Gastrocnemius medialis (tissue), 4 donors: Measurements from ENCODE around the gene MRPL40.

Experiments
- CTCF ChIP-seq, 5 experiments: fragments of 450-650 bp in 3 of 5; fragments of 200-600 bp in 2 of 5; sonication (generic) in 2 of 5; IDR thresholded peaks in 4 of 5; conservative IDR thresholded peaks in 1 of 5; 1 replicate in 4 of 5; 2 replicates in 1 of 5; pipeline ENCODE4 v1.5.1; 2016 to 2019; ENCODE audit warnings: antibody characterized with exemption in 5 of 5, mild to moderate bottlenecking in 3 of 5, moderate library complexity in 3 of 5
- POLR2A ChIP-seq, 2 donors: fragments of 450-650 bp; IDR thresholded peaks; one replicate each; pipeline ENCODE4 v1.6.1; 2017; ENCODE audit warnings: antibody characterized with exemption in 2 of 2, mild to moderate bottlenecking in 2 of 2, moderate library complexity in 2 of 2

DNA sequence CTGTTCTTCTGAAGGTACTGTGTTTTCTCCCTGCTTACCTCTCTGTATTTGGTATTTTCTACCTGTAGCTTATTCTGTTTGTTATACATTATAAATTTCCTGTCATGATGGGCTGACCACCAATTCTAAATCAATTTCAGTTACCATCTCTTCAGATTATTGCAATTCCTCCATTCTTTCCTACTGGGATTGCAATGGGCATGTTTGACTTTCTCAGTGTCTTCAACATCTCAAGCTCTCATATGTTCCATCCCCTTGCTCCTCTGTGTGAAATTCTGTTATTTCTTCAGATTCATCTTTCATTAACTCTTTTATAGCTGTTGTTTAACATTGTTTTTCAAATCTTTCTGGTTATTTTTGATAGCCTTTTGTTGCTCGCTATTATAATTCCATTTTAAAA lies 30.7 kb downstream of the MRPL40 start:
- no peak for TF ChIP-seq CTCF (IDR thresholded peaks at IDR 0.05 in 4 of 5, conservative IDR thresholded peaks at IDR 0.05 in 1 of 5)
- no peak for TF ChIP-seq POLR2A (IDR thresholded peaks at IDR 0.05)
